K562 (cell line): ENCODE data around the gene FLAD1. TPM values are rescaled to one million over a fixed set of nuclear protein-coding genes. Genes with fewer than 3 reads are reported as not detected.
A peak's percentile ranks its signal among the peaks of the same experiment; 100 is the strongest.

Source experiments
- ATAC-seq: fragments of 200-7000 bp; cut with Tn5 transposase; 3 replicates; pipeline ENCODE4 v1.9.1; 2020; ENCODE audit warnings: moderate library complexity
- BruUV-seq: library from RNA; stranded (reverse); fragments of 400-500 nt; replicated peaks from 2 replicates; lab custom pipeline; 2021; lab: Mats Ljungman, UMichigan
- CTCF ChIA-PET: fragments of 300-600 bp; formaldehyde crosslinking; extraction: SDS; loops from one replicate; lab custom pipeline; 2021; ENCODE audit warnings: low intra/inter-chr PET ratio; lab: Yijun Ruan, JAX
- POLR2A ChIA-PET: fragments of 300-600, 350-650 bp; sonication (Branson Sonifier 250); formaldehyde crosslinking; extraction: SDS; loops from one replicate; lab custom pipeline; 2021; ENCODE audit warnings: antibody characterized with exemption, inconsistent platforms; lab: Yijun Ruan, JAX
- DNase-seq, 4 experiments: peaks; one replicate each; pipeline versions ENCODE4 v3.0.0 to v3.0.0-alpha.2; 2011 to 2018; ENCODE audit warnings: low spot score in 3 of 4, mixed read lengths in 3 of 4; ENCODE audit errors: extremely low read depth in 1 of 4
- FAIRE-seq: peaks from 2 replicates; lab custom pipeline; 2011; peaks lifted over from hg19 to GRCh38; lab: Jason Lieb, UNC
- H2AFZ ChIP-seq: 2 replicates; pipeline ENCODE4 v1.6.0; 2011; ENCODE audit warnings: low read depth, low read length, control low read depth, inconsistent platforms
- H3K27ac ChIP-seq: fragments of 200-600 bp; 3 replicates; pipeline ENCODE4 v1.8.0; 2011; ENCODE audit warnings: low read depth, mild to moderate bottlenecking, control low read depth, inconsistent platforms, low read length, moderate library complexity, mixed read lengths; ENCODE audit errors: extremely low read depth
- H3K27me3 ChIP-seq, 2 experiments: fragments of 300-600 bp in 1 of 2; 2 replicates in 1 of 2; 3 replicates in 1 of 2; pipeline versions ENCODE4 v1.6.0 to v1.8.0; 2011; ENCODE audit warnings: inconsistent platforms in 2 of 2, low read length in 2 of 2, mild to moderate bottlenecking in 1 of 2, mixed read lengths in 1 of 2, moderate library complexity in 1 of 2; ENCODE audit not compliant: control insufficient read depth in 2 of 2, insufficient read depth in 2 of 2
- H3K36me3 ChIP-seq: fragments of 300-600 bp; 3 replicates; pipeline ENCODE4 v1.8.0; 2011; ENCODE audit warnings: mild to moderate bottlenecking, low read length, inconsistent platforms; ENCODE audit not compliant: control insufficient read depth, insufficient read depth
- H3K4me1 ChIP-seq, 2 experiments: fragments of 200-600 bp in 1 of 2; replicated peaks in 1 of 2; 2 replicates in 1 of 2; 3 replicates in 1 of 2; pipeline versions ENCODE4 v1.5.1 to v1.8.0; 2011; ENCODE audit warnings: inconsistent platforms in 2 of 2, low read length in 2 of 2, mild to moderate bottlenecking in 1 of 2, mixed read lengths in 1 of 2, moderate library complexity in 1 of 2; ENCODE audit not compliant: control insufficient read depth in 2 of 2, insufficient read depth in 2 of 2
- H3K4me2 ChIP-seq: 2 replicates; pipeline ENCODE4 v1.6.1; 2011; ENCODE audit warnings: low read length, control low read depth, inconsistent platforms, mixed read lengths; ENCODE audit not compliant: insufficient read depth
- H3K4me3 ChIP-seq: fragments of 200-600 bp; sonication (generic), shearing (Covaris generic); 2 replicates; pipeline ENCODE4 v1.5.1; 2016; ENCODE audit warnings: control low read depth, inconsistent platforms
- H3K79me2 ChIP-seq: fragments of 200-600 bp; 3 replicates; pipeline ENCODE4 v1.8.0; 2011; ENCODE audit warnings: low read length, inconsistent platforms; ENCODE audit not compliant: control insufficient read depth, insufficient read depth
- H3K9ac ChIP-seq, 2 experiments: 2 replicates each; pipeline versions ENCODE4 v1.6.0 to v1.6.1; 2011; ENCODE audit warnings: low read depth in 2 of 2, low read length in 2 of 2, control low read depth in 1 of 2, inconsistent platforms in 1 of 2, mild to moderate bottlenecking in 1 of 2, mixed read lengths in 1 of 2; ENCODE audit not compliant: insufficient read depth in 1 of 2
- H3K9me1 ChIP-seq: one replicate; pipeline ENCODE4 v1.6.0; 2011; ENCODE audit warnings: inconsistent platforms, mild to moderate bottlenecking, low read length, moderate library complexity; ENCODE audit not compliant: control insufficient read depth, insufficient read depth
- H3K9me3 ChIP-seq: replicated peaks from 2 replicates; pipeline ENCODE4 v1.5.1; 2011; ENCODE audit warnings: low read depth, low read length, inconsistent platforms; ENCODE audit not compliant: control insufficient read depth, insufficient read depth
- H4K20me1 ChIP-seq: replicated peaks from 2 replicates; pipeline ENCODE4 v1.6.1; 2011; ENCODE audit warnings: low read length, inconsistent platforms, mixed read lengths; ENCODE audit not compliant: control insufficient read depth, insufficient read depth
- POLR2G ChIP-seq: fragments of 200-400 bp; formaldehyde crosslinking; IDR thresholded peaks from 2 replicates; pipeline ENCODE4 v1.6.1; 2017; ENCODE audit warnings: low read depth, mild to moderate bottlenecking, antibody characterized with exemption, low read length, moderate library complexity
- TCFL5 ChIP-seq: fragments of 250-450 bp; sonication (Bioruptor Pico); conservative IDR thresholded peaks from 2 replicates; pipeline ENCODE4 v1.6.1; 2021; ENCODE audit warnings: mild to moderate bottlenecking, moderate library complexity, matching md5 sums
- WGBS: fragments of 100-300 bp; shearing (Covaris generic); methylation state at CpG from one replicate; pipeline ENCODE4 v1.1.6; 2016; ENCODE audit warnings: low coverage, mixed read lengths; ENCODE audit not compliant: insufficient coverage; ENCODE audit errors: missing lambda C conversion rate; 5-methylcytosine and 5-hydroxymethylcytosine counted together
- in situ Hi-C: fragments of 300-500 bp; cut with MboI; formaldehyde crosslinking; loops from 4 replicates; pipeline ENCODE4 v1.15.0; 2018; ENCODE audit warnings: inconsistent platforms, mixed read lengths
- intact Hi-C: fragments of 100-400 bp; cut with micrococcal nuclease; formaldehyde crosslinking; loops from 2 replicates; pipeline ENCODE4 v1.14.2; 2022
- polyA plus RNA-seq, 8 experiments: library from polyadenylated mRNA; depleted of rRNA in 4 of 8; stranded (reverse) in 5 of 8; unstranded in 3 of 8; fragments of >200 nt; fragmentation: Nextera tagmentation in 2 of 8; fragmentation: Illumina TruSeq in 1 of 8; extraction: Ambion mirVana in 2 of 8; extraction: Trizol in 1 of 8; gene quantifications; 2 replicates each; pipeline versions ENCODE4 v1.2.1 to v1.2.3, GENCODE V29; 2011 to 2014; ENCODE audit warnings: inconsistent platforms in 1 of 8, missing spikeins in 1 of 8
- total RNA-seq, 7 experiments: library from RNA; depleted of rRNA in 6 of 7; stranded (reverse); fragments of >200 nt in 6 of 7; fragmentation: Illumina TruSeq in 2 of 7; extraction: Trizol in 2 of 7; gene quantifications; 2 replicates each; pipeline versions ENCODE4 v1.2.1 to v1.2.3, GENCODE V29; 2011 to 2021; ENCODE audit warnings: low replicate concordance in 1 of 7

FLAD1 gene
- total and polyA plus RNA-seq, 9 of the 15 experiments (the other 6 are each of a cell fraction or from before 2014, with no cell fraction given), result 24.9 to 85.8 (median 67.0) TPM

DNA sequence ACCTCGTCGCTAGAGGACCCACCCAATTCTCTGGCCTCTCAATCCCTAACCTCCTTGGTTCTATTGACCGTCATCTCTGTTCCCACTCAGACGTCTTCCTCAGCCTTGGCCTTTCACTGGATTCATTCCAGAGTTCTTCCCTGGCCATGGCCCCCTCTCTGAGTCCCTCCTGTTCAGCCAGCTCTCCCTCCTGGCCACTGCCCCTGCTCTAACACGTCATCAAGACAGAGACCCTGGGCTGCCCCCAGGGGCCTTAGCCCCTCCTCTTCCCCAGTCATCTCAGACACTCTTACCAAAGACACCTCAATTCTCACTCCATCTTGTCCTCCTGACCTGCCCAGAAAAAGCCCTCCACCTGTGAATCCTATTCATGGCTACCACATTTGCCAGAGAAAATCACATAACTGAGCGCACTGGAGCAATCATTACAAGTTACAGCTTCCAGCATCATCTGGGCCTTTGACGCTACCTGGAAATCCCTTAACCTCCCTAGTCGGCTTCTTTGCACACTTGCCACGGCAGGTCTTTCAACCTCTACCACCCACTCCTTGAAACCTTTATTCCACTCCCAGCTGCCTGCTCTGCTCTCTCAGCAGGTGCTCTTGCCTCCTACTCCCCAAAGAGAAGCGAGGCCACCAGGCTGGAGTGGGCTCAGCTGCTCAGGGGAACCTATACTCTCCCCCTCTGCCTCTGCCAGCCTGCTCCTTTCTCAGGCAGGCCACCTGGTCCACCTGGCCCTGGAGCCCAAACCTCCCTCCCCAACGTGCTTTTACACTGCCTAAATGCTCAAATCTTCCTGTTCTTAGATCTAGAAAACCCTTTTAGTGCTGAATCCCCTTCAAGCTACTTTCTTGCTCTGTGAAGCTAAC, 36.5 kb downstream of the FLAD1 start:
- Histone ChIP-seq H3K27ac (no peak overlapping the region), H3K9me1 (no peaks in the 10 kb centered on the region), H3K4me1 (peaks cover 20 to 45% of the 10 kb centered on the region in 2 experiments), H3K27me3 (no peaks in the 10 kb centered on the region), H2AFZ (no peak overlapping the region), H3K9ac (peak overlapping the region in 1 of 2 experiments; percentile 51; a peak in 2 of 4 replicates), H3K4me2 (no peak overlapping the region), H3K79me2 (0 out of 3 replicates have a peak, but pooled peaks cover under 1% of the 10 kb centered on the region)
- 71% methylated on average over 11 of the region's 11 CpGs for WGBS
- no TSS peak for BruUV-seq
- in situ Hi-C loops, result no loop called here
- TF ChIP-seq TCFL5 (CRISPR knock-in tag) (no peak), POLR2G (0 out of 2 replicates have a peak, but pooled peaks have one; percentile 17)
- TF ChIP-seq, all 486 proteins: peak for 1
- intact Hi-C loops, result no loop called here
- Histone ChIP-seq H4K20me1 (no peaks in the 10 kb centered on the region), H3K4me3 (no peak overlapping the region), H3K36me3 (peaks cover 33% of the 10 kb centered on the region; the same call in 2 of the 3 replicates), H3K9me3 (no peaks in the 10 kb centered on the region)
- DNase-seq, result no peak
- ATAC-seq, result no peak
- ChIA-PET POLR2A (interaction anchor here (0.6 to 2.2 kb wide), 9 partner anchors 8 to 154 kb away, joined by 3 to 8 read pairs (median 3); partner anchors contain the start of genes DCST1, DCST2 and PBXIP1), CTCF (no interaction called here)
- FAIRE-seq, result no peak
